GM21526 (cell line): Measurements from ENCODE around the gene CD2AP.
"Not testable (repeated sequence)": the region's sequence is repeated elsewhere in the genome, so short reads cannot be mapped to it uniquely, and the experiment has no call there.

Source experiments
- ATAC-seq: cut with Tn5 transposase; IDR thresholded peaks from one replicate; pipeline ENCODE4 v1.9.1; 2021; ENCODE audit warnings: moderate library complexity; ENCODE audit not compliant: unreplicated experiment, low FRiP score

The CD2AP gene

GRCh38 chr6:47457370-47457769, 20.2 kb upstream of the CD2AP start:
- no peak for ATAC-seq

GRCh38 chr6:47464052-47464451, 13.5 kb upstream of the CD2AP start:
- no peak for ATAC-seq

GRCh38 chr6:47465117-47465516, 12.5 kb upstream of the CD2AP start:
- no peak for ATAC-seq

- ATAC-seq, result no peak
These were observed 5.7 kb upstream of the CD2AP start for GRCh38 chr6:47471911-47472310.

- no peak for ATAC-seq
These were observed 3.7 kb upstream of the CD2AP start for GRCh38 chr6:47473791-47474346.

- ATAC-seq, result no peak
These were observed 2.2 kb upstream of the CD2AP start for GRCh38 chr6:47475319-47475816.

GRCh38 chr6:47476781-47477496, 650 bp upstream of the CD2AP start:
- ATAC-seq, result no peak

GRCh38 chr6:47478233-47479139, 897 bp downstream of the CD2AP start:
- peak; percentile 39 for ATAC-seq

GRCh38 chr6:47479140-47479508, 1.5 kb downstream of the CD2AP start:
- ATAC-seq, result no peak

- no peak for ATAC-seq
These were observed 2.3 kb downstream of the CD2AP start for GRCh38 chr6:47479874-47480273.

- not testable (repeated sequence) for ATAC-seq
These were observed 3.6 kb downstream of the CD2AP start for GRCh38 chr6:47481213-47481612.

- ATAC-seq, result no peak
These were observed 4.2 kb downstream of the CD2AP start for GRCh38 chr6:47481806-47482205.

GRCh38 chr6:47483516-47483852, 5.9 kb downstream of the CD2AP start:
- ATAC-seq, result no peak

- ATAC-seq, result no peak
These were observed 6.4 kb downstream of the CD2AP start for GRCh38 chr6:47483853-47484546.

GRCh38 chr6:47484616-47485015, 7.0 kb downstream of the CD2AP start:
- ATAC-seq, result no peak

GRCh38 chr6:47485083-47485482, 7.5 kb downstream of the CD2AP start:
- ATAC-seq, result no peak

- ATAC-seq, result no peak
These were observed 8.0 kb downstream of the CD2AP start for GRCh38 chr6:47485491-47486135.

GRCh38 chr6:47489995-47490394, 12.4 kb downstream of the CD2AP start:
- ATAC-seq, result no peak

GRCh38 chr6:47490676-47491075, 13.1 kb downstream of the CD2AP start:
- ATAC-seq, result no peak

- ATAC-seq, result no peak
These were observed 14.8 kb downstream of the CD2AP start for GRCh38 chr6:47492355-47492754.
